ENCODE results near the gene XCR1.

Gene XCR1

GRCh38 chr3:46029953-46030543, 2.8 kb upstream of the XCR1 start:
- Histone ChIP-seq H3K27me3 (ENCODE audit: insufficient read depth, low read depth) (no peaks in the 10 kb centered on the region), H3K4me1 (ENCODE audit: low read depth, poor library complexity, severe bottlenecking) (no peaks in the 10 kb centered on the region), H3K36me3 (ENCODE audit: insufficient read depth) (no peaks in the 10 kb centered on the region), H4K20me1 (ENCODE audit: insufficient read depth) (no peaks in the 10 kb centered on the region), H3K4me2 (no peak overlapping the region), H3K9ac (no peak overlapping the region), H3K4me3 (IDR thresholded peaks at IDR 0.05; ENCODE audit: insufficient read depth, low read depth, low read length) (no peak overlapping the region), H3K79me2 (ENCODE audit: insufficient read depth, low read depth) (no peaks in the 10 kb centered on the region), H2AFZ (ENCODE audit: low read depth) (no peak overlapping the region), H3K27ac (no peak overlapping the region)
- TF ChIP-seq, protein P1, sequence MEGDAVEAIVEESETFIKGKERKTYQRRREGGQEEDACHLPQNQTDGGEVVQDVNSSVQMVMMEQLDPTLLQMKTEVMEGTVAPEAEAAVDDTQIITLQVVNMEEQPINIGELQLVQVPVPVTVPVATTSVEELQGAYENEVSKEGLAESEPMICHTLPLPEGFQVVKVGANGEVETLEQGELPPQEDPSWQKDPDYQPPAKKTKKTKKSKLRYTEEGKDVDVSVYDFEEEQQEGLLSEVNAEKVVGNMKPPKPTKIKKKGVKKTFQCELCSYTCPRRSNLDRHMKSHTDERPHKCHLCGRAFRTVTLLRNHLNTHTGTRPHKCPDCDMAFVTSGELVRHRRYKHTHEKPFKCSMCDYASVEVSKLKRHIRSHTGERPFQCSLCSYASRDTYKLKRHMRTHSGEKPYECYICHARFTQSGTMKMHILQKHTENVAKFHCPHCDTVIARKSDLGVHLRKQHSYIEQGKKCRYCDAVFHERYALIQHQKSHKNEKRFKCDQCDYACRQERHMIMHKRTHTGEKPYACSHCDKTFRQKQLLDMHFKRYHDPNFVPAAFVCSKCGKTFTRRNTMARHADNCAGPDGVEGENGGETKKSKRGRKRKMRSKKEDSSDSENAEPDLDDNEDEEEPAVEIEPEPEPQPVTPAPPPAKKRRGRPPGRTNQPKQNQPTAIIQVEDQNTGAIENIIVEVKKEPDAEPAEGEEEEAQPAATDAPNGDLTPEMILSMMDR (conservative IDR thresholded peaks at IDR 0.05; ENCODE audit: low read depth, low read length) = no peak

GRCh38 chr3:46027736-46028397, 584 bp upstream of the XCR1 start:
- Histone ChIP-seq H3K4me2 (no peak overlapping the region), H3K9ac (no peak overlapping the region), H3K27ac (no peak overlapping the region), H4K20me1 (ENCODE audit: insufficient read depth) (no peaks in the 10 kb centered on the region), H2AFZ (ENCODE audit: low read depth) (no peak overlapping the region), H3K27me3 (ENCODE audit: insufficient read depth, low read depth) (no peaks in the 10 kb centered on the region), H3K79me2 (ENCODE audit: insufficient read depth, low read depth) (no peaks in the 10 kb centered on the region), H3K36me3 (ENCODE audit: insufficient read depth) (no peaks in the 10 kb centered on the region), H3K4me1 (ENCODE audit: low read depth, poor library complexity, severe bottlenecking) (no peaks in the 10 kb centered on the region), H3K4me3 (IDR thresholded peaks at IDR 0.05; ENCODE audit: insufficient read depth, low read depth, low read length) (no peak overlapping the region)
- TF ChIP-seq, protein P1 (conservative IDR thresholded peaks at IDR 0.05; ENCODE audit: low read depth, low read length) = no peak

DNA sequence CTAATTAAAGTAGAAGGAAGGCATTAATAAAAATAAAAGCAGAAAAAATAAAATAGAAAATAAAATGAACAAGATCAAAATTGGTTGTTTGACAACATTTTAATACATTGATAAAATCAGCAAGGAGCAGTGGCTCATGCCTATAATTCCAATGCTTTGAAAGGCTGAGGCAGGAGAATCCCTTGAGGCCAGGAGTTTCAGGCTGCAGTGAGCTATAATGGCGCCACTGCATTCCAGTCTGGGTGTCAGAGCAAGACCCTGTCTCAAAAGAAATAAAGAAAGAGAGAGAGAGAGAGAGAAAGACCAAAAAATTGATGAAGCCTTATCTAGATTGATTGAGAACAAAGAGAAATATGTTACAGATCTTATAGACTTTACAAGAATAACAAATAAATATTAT, 2.1 kb downstream of the XCR1 start:
- TF ChIP-seq, protein P1 (conservative IDR thresholded peaks at IDR 0.05; ENCODE audit: low read depth, low read length) = no peak
- H3K36me3 ChIP-seq (ENCODE audit: insufficient read depth) = no peaks in the 10 kb centered on the region
- no peaks in the 10 kb centered on the region for H3K79me2 ChIP-seq (ENCODE audit: insufficient read depth, low read depth)
- no peaks in the 10 kb centered on the region for H3K4me1 ChIP-seq (ENCODE audit: low read depth, poor library complexity, severe bottlenecking)
- no peak overlapping the region for H3K4me3 ChIP-seq (IDR thresholded peaks at IDR 0.05; ENCODE audit: insufficient read depth, low read depth, low read length)
- no peak overlapping the region for H3K4me2 ChIP-seq
- H3K27ac ChIP-seq = no peak overlapping the region
- H4K20me1 ChIP-seq (ENCODE audit: insufficient read depth) = no peaks in the 10 kb centered on the region
- H3K9ac ChIP-seq = no peak overlapping the region
- H2AFZ ChIP-seq (ENCODE audit: low read depth) = no peak overlapping the region
- H3K27me3 ChIP-seq (ENCODE audit: insufficient read depth, low read depth) = no peaks in the 10 kb centered on the region

DNA sequence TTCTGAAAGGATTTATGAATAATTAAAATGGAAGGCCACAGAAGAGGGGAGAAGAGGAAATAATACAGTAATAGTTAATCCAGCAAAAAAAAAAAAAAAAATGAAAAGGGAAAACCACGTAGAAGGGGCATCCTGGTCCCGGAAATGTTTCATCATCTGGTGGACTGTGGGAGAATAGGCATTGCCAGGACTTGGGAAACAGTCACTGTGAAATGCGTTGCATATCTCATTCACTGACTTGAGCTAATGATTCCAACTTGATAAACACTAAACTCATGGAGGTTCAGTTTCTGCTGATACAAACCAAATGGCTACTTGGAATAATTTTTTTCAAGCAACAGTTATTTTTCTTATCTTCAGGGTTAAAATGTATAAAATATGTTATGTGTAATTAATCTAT, 3.2 kb downstream of the XCR1 start:
- Histone ChIP-seq H2AFZ (ENCODE audit: low read depth) (no peak overlapping the region), H3K4me1 (ENCODE audit: low read depth, poor library complexity, severe bottlenecking) (no peaks in the 10 kb centered on the region), H3K27ac (no peak overlapping the region), H3K9ac (no peak overlapping the region), H3K79me2 (ENCODE audit: insufficient read depth, low read depth) (no peaks in the 10 kb centered on the region), H4K20me1 (ENCODE audit: insufficient read depth) (no peaks in the 10 kb centered on the region), H3K4me3 (IDR thresholded peaks at IDR 0.05; ENCODE audit: insufficient read depth, low read depth, low read length) (no peak overlapping the region), H3K4me2 (no peak overlapping the region), H3K36me3 (ENCODE audit: insufficient read depth) (no peaks in the 10 kb centered on the region), H3K27me3 (ENCODE audit: insufficient read depth, low read depth) (no peaks in the 10 kb centered on the region)
- TF ChIP-seq, protein P1 (conservative IDR thresholded peaks at IDR 0.05; ENCODE audit: low read depth, low read length) = no peak
